ENCODE results near the gene HACD3. TPM values are rescaled to one million over a fixed set of nuclear protein-coding genes. Genes with fewer than 3 reads are reported as not detected.

Gene HACD3
- polyA plus RNA-seq, 1 of the 3 experiments (the other 2 are of a cell fraction) = 45.7 TPM

DNA sequence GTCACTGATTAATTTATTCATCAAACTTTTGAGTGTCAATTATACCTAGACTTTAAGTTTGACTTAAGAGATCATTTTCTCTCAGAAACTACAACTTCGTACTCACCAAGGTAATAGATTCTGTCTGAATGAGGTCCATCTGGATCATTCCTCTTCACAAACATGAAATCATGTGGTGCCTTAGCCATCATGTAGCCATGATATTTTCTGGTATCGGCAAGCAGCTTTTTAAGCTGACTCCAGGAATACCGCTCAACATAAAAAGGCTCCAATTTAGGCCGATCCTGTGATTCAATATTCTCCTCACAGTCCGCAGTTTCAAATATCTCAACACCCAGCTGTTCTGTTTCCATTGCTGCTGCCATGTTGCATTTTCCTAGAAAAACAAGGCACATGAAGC is 18.1 kb upstream of the HACD3 start:
- no peaks in the 10 kb centered on the region for H3K9me2 ChIP-seq
- H3K4me1 ChIP-seq (ENCODE audit: control insufficient read depth in 1 of 2, insufficient read depth in 2 of 2, low read depth in 1 of 2, low read length in 1 of 2) = peaks cover 9 to 12% of the 10 kb centered on the region in 2 experiments; a peak in 3 of 4 replicates
- DNase-seq = no peak
- no peak overlapping the region for H3K9ac ChIP-seq
- WGBS (ENCODE audit: low lambda C conversion rate) = 98% methylated on average over 5 of the region's 5 CpGs
- CTCF ChIA-PET = interaction anchor here (0.6 kb wide), 1 partner anchor 13 kb away, joined by 3 read pairs; no protein-coding TSS in a partner anchor
- peaks cover 22% of the 10 kb centered on the region for H4K20me1 ChIP-seq (ENCODE audit: insufficient read depth)
- POLR2A ChIA-PET = interaction anchor here (1.1 kb wide), 1 partner anchor 99 kb away, joined by 3 read pairs; the partner anchor contains the start of gene INTS14
- no peak overlapping the region for H3K27ac ChIP-seq (ENCODE audit: low read depth in 2 of 2, low read length in 1 of 2)
- TF ChIP-seq NFIC (IDR thresholded peaks at IDR 0.05; ENCODE audit: borderline replicate concordance) (no peak), JUND (IDR thresholded peaks at IDR 0.05) (no peak), RXRA (IDR thresholded peaks at IDR 0.05; ENCODE audit: borderline replicate concordance, low read depth) (no peak), MEF2A (IDR thresholded peaks at IDR 0.05; ENCODE audit: borderline replicate concordance, low read depth) (no peak), TCF12 (IDR thresholded peaks at IDR 0.05) (no peak), GATA2 (CRISPR knock-in tag; IDR thresholded peaks at IDR 0.05) (no peak), TEAD4 (IDR thresholded peaks at IDR 0.05; ENCODE audit: borderline replicate concordance, insufficient read depth) (no peak), RCOR1 (IDR thresholded peaks at IDR 0.05; ENCODE audit: low read length) (no peak)
- no peak overlapping the region for H3K4me3 ChIP-seq (ENCODE audit: low read depth in 2 of 2, low read length in 1 of 2)
- H3K9me3 ChIP-seq = no peaks in the 10 kb centered on the region
- no peak overlapping the region for H2AFZ ChIP-seq (ENCODE audit: low read depth)
- peaks cover 44 to 63% of the 10 kb centered on the region in 2 experiments for H3K36me3 ChIP-seq (replicated peaks in 1 of 2; ENCODE audit: control insufficient read depth in 1 of 2, insufficient read depth in 2 of 2, low read length in 1 of 2)
- H3F3A ChIP-seq (replicated peaks; ENCODE audit: insufficient read depth) = peaks cover 4% of the 10 kb centered on the region
- no peaks in the 10 kb centered on the region for H3K27me3 ChIP-seq (ENCODE audit: insufficient read depth)
- peaks cover 92% of the 10 kb centered on the region for H3K79me2 ChIP-seq (ENCODE audit: insufficient read depth)
- H3K4me2 ChIP-seq = no peak overlapping the region

DNA sequence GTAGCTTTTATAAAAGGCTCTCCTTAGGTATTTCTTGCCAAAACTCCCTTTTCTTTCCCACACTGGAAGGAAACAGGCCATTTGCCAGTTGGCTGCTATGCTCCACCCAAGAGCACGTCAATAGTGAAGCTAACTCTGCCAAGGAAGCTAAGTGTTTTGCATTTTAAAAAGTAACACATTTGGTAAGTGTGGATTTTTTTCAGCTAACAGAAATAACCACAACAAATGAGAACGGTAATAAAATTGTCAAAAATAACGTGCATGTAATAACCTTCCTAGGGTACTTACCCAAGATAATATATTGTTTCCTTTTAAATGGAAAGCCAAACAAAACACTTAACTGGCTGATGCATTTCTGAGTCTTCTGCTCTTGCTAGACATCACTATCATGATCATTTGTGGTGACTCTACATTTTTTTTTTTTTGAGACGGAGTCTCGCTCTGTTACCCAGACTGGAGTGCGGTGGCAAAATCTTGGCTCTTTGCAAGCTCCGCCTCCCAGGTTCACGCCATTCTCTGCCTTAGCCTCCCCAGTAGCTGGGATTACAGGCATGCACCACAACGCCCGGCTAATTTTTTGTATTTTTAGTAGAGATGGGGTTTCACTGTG is 17.4 kb upstream of the HACD3 start:
- POLR2A ChIA-PET = interaction anchor here (1.1 kb wide), 1 partner anchor 98 kb away, joined by 3 read pairs; the partner anchor contains the start of gene INTS14
- no peak overlapping the region for H3K4me3 ChIP-seq (ENCODE audit: low read depth in 2 of 2, low read length in 1 of 2)
- H3F3A ChIP-seq (replicated peaks; ENCODE audit: insufficient read depth) = peaks cover 6% of the 10 kb centered on the region
- H3K79me2 ChIP-seq (ENCODE audit: insufficient read depth) = peaks cover 90% of the 10 kb centered on the region
- no peaks in the 10 kb centered on the region for H3K27me3 ChIP-seq (ENCODE audit: insufficient read depth)
- no peak for DNase-seq
- no peak overlapping the region for H3K9ac ChIP-seq
- H3K4me1 ChIP-seq (ENCODE audit: control insufficient read depth in 1 of 2, insufficient read depth in 2 of 2, low read depth in 1 of 2, low read length in 1 of 2) = peaks cover 9 to 12% of the 10 kb centered on the region in 2 experiments; a peak in 3 of 4 replicates
- no peak overlapping the region for H3K4me2 ChIP-seq
- 85% methylated on average over 10 of the region's 10 CpGs for WGBS (ENCODE audit: low lambda C conversion rate)
- no peaks in the 10 kb centered on the region for H3K9me2 ChIP-seq
- H3K9me3 ChIP-seq = no peaks in the 10 kb centered on the region
- H4K20me1 ChIP-seq (ENCODE audit: insufficient read depth) = peaks cover 22% of the 10 kb centered on the region
- H3K27ac ChIP-seq (ENCODE audit: low read depth in 2 of 2, low read length in 1 of 2) = no peak overlapping the region
- CTCF ChIA-PET = interaction anchor here (0.6 kb wide), 1 partner anchor 14 kb away, joined by 3 read pairs; no protein-coding TSS in a partner anchor
- H3K36me3 ChIP-seq (replicated peaks in 1 of 2; ENCODE audit: control insufficient read depth in 1 of 2, insufficient read depth in 2 of 2, low read length in 1 of 2) = peaks cover 40 to 56% of the 10 kb centered on the region in 2 experiments
- H2AFZ ChIP-seq (ENCODE audit: low read depth) = no peak overlapping the region
- TF ChIP-seq RCOR1 (IDR thresholded peaks at IDR 0.05; ENCODE audit: low read length) (no peak), MEF2A (IDR thresholded peaks at IDR 0.05; ENCODE audit: borderline replicate concordance, low read depth) (no peak), EZH2phosphoT487 (IDR thresholded peaks at IDR 0.05; ENCODE audit: borderline replicate concordance, low read depth) (no peak)
- TF ChIP-seq, protein P1, sequence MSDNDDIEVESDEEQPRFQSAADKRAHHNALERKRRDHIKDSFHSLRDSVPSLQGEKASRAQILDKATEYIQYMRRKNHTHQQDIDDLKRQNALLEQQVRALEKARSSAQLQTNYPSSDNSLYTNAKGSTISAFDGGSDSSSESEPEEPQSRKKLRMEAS (IDR thresholded peaks at IDR 0.05; ENCODE audit: low read depth) = no peak

All from SK-N-SH (cell line).